DOHH2 (cell line): ENCODE results near the gene ATP10A.

Experiments used
- H3F3A ChIP-seq: fragments of 200-600 bp; sonication (generic), shearing (Covaris generic); 2 replicates; pipeline ENCODE4 v1.6.0; 2016; ENCODE audit warnings: antibody characterized with exemption, mild to moderate bottlenecking; ENCODE audit not compliant: control insufficient read depth, insufficient read depth
- H3K27ac ChIP-seq: fragments of 200-600 bp; sonication (generic); 2 replicates; pipeline ENCODE4 v1.5.1; 2014; ENCODE audit warnings: low read depth, mild to moderate bottlenecking, low read length, moderate library complexity
- H3K27me3 ChIP-seq: fragments of 200-600 bp; sonication (generic); 2 replicates; pipeline ENCODE4 v1.6.1; 2014; ENCODE audit warnings: mild to moderate bottlenecking, low read length, mixed read lengths; ENCODE audit not compliant: control insufficient read depth
- H3K36me3 ChIP-seq: fragments of 200-600 bp; sonication (generic); 2 replicates; pipeline ENCODE4 v1.6.1; 2014; ENCODE audit warnings: mild to moderate bottlenecking, low read length, moderate library complexity, mixed read lengths; ENCODE audit not compliant: control insufficient read depth
- H3K4me1 ChIP-seq: fragments of 200-600 bp; sonication (generic); 2 replicates; pipeline ENCODE4 v1.6.1; 2014; ENCODE audit warnings: mild to moderate bottlenecking, low read length, mixed read lengths; ENCODE audit not compliant: control insufficient read depth
- H3K4me2 ChIP-seq: fragments of 200-600 bp; sonication (generic); 2 replicates; pipeline ENCODE4 v1.6.0; 2014; ENCODE audit warnings: mild to moderate bottlenecking, low read length, moderate library complexity
- H3K4me3 ChIP-seq: fragments of 200-600 bp; sonication (generic); 2 replicates; pipeline ENCODE4 v1.5.1; 2014; ENCODE audit warnings: mild to moderate bottlenecking, low read length, mixed read lengths
- H3K79me2 ChIP-seq: fragments of 200-600 bp; sonication (generic); 2 replicates; pipeline ENCODE4 v1.6.1; 2014; ENCODE audit warnings: mild to moderate bottlenecking, low read length, mixed read lengths; ENCODE audit not compliant: control insufficient read depth
- H3K9me2 ChIP-seq: fragments of 200-600 bp; sonication (generic); replicated peaks from 2 replicates; pipeline ENCODE4 v1.6.1; 2014; ENCODE audit warnings: mild to moderate bottlenecking, low read length, mixed read lengths; ENCODE audit not compliant: control insufficient read depth
- H3K9me3 ChIP-seq: fragments of 200-600 bp; sonication (generic); 2 replicates; pipeline ENCODE4 v1.6.1; 2014; ENCODE audit warnings: antibody characterized with exemption, low read length, mixed read lengths; ENCODE audit not compliant: control insufficient read depth, insufficient read depth
- H4K20me1 ChIP-seq: fragments of 200-600 bp; sonication (generic); 2 replicates; pipeline ENCODE4 v1.6.0; 2014; ENCODE audit warnings: low read depth, mild to moderate bottlenecking, antibody characterized with exemption, low read length, moderate library complexity; ENCODE audit not compliant: control insufficient read depth, insufficient read depth
- CTCF ChIP-seq: fragments of 200-600 bp; sonication (generic); IDR thresholded peaks from one replicate; pipeline ENCODE4 v1.5.1; 2014; ENCODE audit warnings: antibody characterized with exemption, mild to moderate bottlenecking, low read depth, low read length; ENCODE audit not compliant: poor library complexity, severe bottlenecking
- EZH2phosphoT487 ChIP-seq: fragments of 200-600 bp; sonication (generic); IDR thresholded peaks from 2 replicates; pipeline ENCODE4 v1.6.1; 2017; ENCODE audit warnings: borderline replicate concordance, mild to moderate bottlenecking, antibody characterized with exemption, low read length, moderate library complexity, mixed read lengths

The ATP10A gene

GRCh38 chr15:25812073-25812472 is 51.1 kb downstream of the ATP10A start:
- H3K27me3 ChIP-seq, result no peaks in the 10 kb centered on the region
- no peak overlapping the region for H3K27ac ChIP-seq
- no peak overlapping the region for H3K4me2 ChIP-seq
- H3F3A ChIP-seq, result no peaks in the 10 kb centered on the region
- H3K9me3 ChIP-seq, result peaks cover 18% of the 10 kb centered on the region; the same call in 1 of the 2 replicates
- H3K4me1 ChIP-seq, result no peaks in the 10 kb centered on the region
- no peaks in the 10 kb centered on the region for H4K20me1 ChIP-seq
- no peaks in the 10 kb centered on the region for H3K9me2 ChIP-seq
- no peak for TF ChIP-seq CTCF
- no peak for TF ChIP-seq EZH2phosphoT487
- H3K4me3 ChIP-seq, result no peak overlapping the region
- H3K36me3 ChIP-seq, result no peaks in the 10 kb centered on the region
- H3K79me2 ChIP-seq, result no peaks in the 10 kb centered on the region

DNA sequence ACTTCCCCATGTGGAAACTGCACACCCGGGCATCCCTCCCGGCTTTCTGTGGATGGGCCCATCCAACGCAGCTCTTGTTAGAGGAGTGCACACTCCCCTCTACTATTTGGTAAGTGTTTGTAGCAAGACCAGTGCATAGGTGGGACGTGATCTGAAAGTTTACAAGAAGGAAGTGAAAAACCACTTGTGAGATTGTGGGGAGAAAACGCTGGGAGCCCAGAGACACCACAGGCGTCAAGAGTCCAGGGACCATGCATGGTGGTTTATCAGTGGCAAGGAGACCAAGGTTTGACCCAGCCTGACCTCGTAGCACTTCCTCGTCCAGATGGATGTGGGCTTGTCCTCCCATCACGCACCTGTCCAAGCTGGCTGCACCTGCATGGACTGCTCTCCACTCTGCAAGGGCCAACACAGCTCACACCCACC is 51.6 kb downstream of the ATP10A start:
- Histone ChIP-seq H3K79me2 (no peaks in the 10 kb centered on the region), H3K27ac (no peak overlapping the region), H3K9me2 (no peaks in the 10 kb centered on the region), H3K4me3 (no peak overlapping the region), H4K20me1 (no peaks in the 10 kb centered on the region), H3F3A (no peaks in the 10 kb centered on the region), H3K9me3 (peaks cover 18% of the 10 kb centered on the region; the same call in 1 of the 2 replicates), H3K4me1 (no peaks in the 10 kb centered on the region), H3K4me2 (no peak overlapping the region), H3K36me3 (no peaks in the 10 kb centered on the region), H3K27me3 (no peaks in the 10 kb centered on the region)
- TF ChIP-seq EZH2phosphoT487, result no peak
- TF ChIP-seq CTCF, result no peak

- Histone ChIP-seq H3K27me3 (no peaks in the 10 kb centered on the region), H3K4me2 (no peak overlapping the region), H3K4me1 (no peaks in the 10 kb centered on the region), H4K20me1 (no peaks in the 10 kb centered on the region), H3K27ac (no peak overlapping the region), H3K9me2 (no peaks in the 10 kb centered on the region), H3F3A (no peaks in the 10 kb centered on the region), H3K36me3 (no peaks in the 10 kb centered on the region), H3K4me3 (no peak overlapping the region), H3K9me3 (peaks cover 18% of the 10 kb centered on the region; the same call in 1 of the 2 replicates), H3K79me2 (no peaks in the 10 kb centered on the region)
- no peak for TF ChIP-seq EZH2phosphoT487
- TF ChIP-seq CTCF, result no peak
These were observed 52.5 kb downstream of the ATP10A start for GRCh38 chr15:25810631-25811091.

- H3F3A ChIP-seq, result no peaks in the 10 kb centered on the region
- no peaks in the 10 kb centered on the region for H3K4me1 ChIP-seq
- no peaks in the 10 kb centered on the region for H3K9me2 ChIP-seq
- H3K27ac ChIP-seq, result no peak overlapping the region
- H3K4me3 ChIP-seq, result no peak overlapping the region
- no peaks in the 10 kb centered on the region for H3K27me3 ChIP-seq
- no peak overlapping the region for H3K4me2 ChIP-seq
- TF ChIP-seq CTCF, result no peak
- H4K20me1 ChIP-seq, result no peaks in the 10 kb centered on the region
- H3K9me3 ChIP-seq, result peaks cover 18% of the 10 kb centered on the region; the same call in 1 of the 2 replicates
- H3K36me3 ChIP-seq, result no peaks in the 10 kb centered on the region
- H3K79me2 ChIP-seq, result no peaks in the 10 kb centered on the region
These were observed 53.0 kb downstream of the ATP10A start for GRCh38 chr15:25810154-25810553.
